Duodenal mucosa (tissue), 2 donors: ENCODE data around the gene IBA57.
A peak's percentile ranks its signal among the peaks of the same experiment; 100 is the strongest.

ENCODE experiments used
- H3K27ac ChIP-seq: one replicate; pipeline ENCODE4 v1.7.0; 2013; ENCODE audit warnings: low read depth, low read length
- H3K27me3 ChIP-seq, 2 donors: one replicate each; pipeline ENCODE4 v1.7.0; 2013; ENCODE audit warnings: low read length in 2 of 2, control low read depth in 1 of 2; ENCODE audit not compliant: insufficient read depth in 2 of 2, control insufficient read depth in 1 of 2
- H3K36me3 ChIP-seq, 2 donors: one replicate each; pipeline ENCODE4 v1.7.0; 2013; ENCODE audit warnings: low read length in 2 of 2, control low read depth in 1 of 2; ENCODE audit not compliant: insufficient read depth in 2 of 2, control insufficient read depth in 1 of 2
- H3K4me1 ChIP-seq, 2 donors: one replicate each; pipeline ENCODE4 v1.7.0; 2013; ENCODE audit warnings: low read length in 2 of 2, control low read depth in 1 of 2; ENCODE audit not compliant: insufficient read depth in 2 of 2, control insufficient read depth in 1 of 2
- H3K4me3 ChIP-seq, 2 donors: one replicate each; pipeline ENCODE4 v1.7.0; 2013; ENCODE audit warnings: low read length in 2 of 2, low read depth in 1 of 2
- H3K9ac ChIP-seq, 2 donors: one replicate each; pipeline ENCODE4 v1.7.0; 2013; ENCODE audit warnings: low read length in 2 of 2, low read depth in 1 of 2
- H3K9me3 ChIP-seq, 2 donors: one replicate each; pipeline ENCODE4 v1.7.0; 2013; ENCODE audit warnings: low read length in 2 of 2, control low read depth in 1 of 2; ENCODE audit not compliant: control insufficient read depth in 1 of 2

The IBA57 gene

GRCh38 chr1:228136901-228137300 lies 28.7 kb upstream of the IBA57 start:
- Histone ChIP-seq H3K9me3 (no peaks in the 10 kb centered on the region), H3K4me1 (peaks cover 6 to 10% of the 10 kb centered on the region in 2 donors), H3K9ac (no peak overlapping the region), H3K36me3 (no peaks in the 10 kb centered on the region), H3K27me3 (peaks cover 3 to 4% of the 10 kb centered on the region in 2 donors), H3K4me3 (no peak overlapping the region), H3K27ac (no peak overlapping the region)

GRCh38 chr1:228139406-228139930 lies 26.1 kb upstream of the IBA57 start:
- peaks cover 32 to 36% of the 10 kb centered on the region in 2 donors for H3K4me1 ChIP-seq

GRCh38 chr1:228139931-228140723 lies 25.5 kb upstream of the IBA57 start, which contains the start of gene GUK1:
Gene GUK1 (plus strand): TSS chr1:228140279. CDS start chr1:228140303, 24 bp downstream.
- Histone ChIP-seq H3K9ac (peak within 1 kb of the TSS; percentile 94 to 97), H3K36me3 (peaks cover 0 to 4% of the 10 kb centered on the region in 2 donors), H3K27me3 (peaks cover 0 to 4% of the 10 kb centered on the region in 2 donors), H3K4me1 (peaks cover 36 to 37% of the 10 kb centered on the region in 2 donors), H3K27ac (peak within 1 kb of the TSS; percentile 98), H3K9me3 (no peaks in the 10 kb centered on the region), H3K4me3 (peak within 1 kb of the TSS; percentile 79 to 96)

More at GRCh38 chr1:228139406-228139930, 26.1 kb upstream of the IBA57 start:
- Histone ChIP-seq H3K9ac (peak overlapping the region; percentile 59 to 63), H3K4me3 (peak overlapping the region; percentile 79 to 96), H3K9me3 (no peaks in the 10 kb centered on the region), H3K27ac (peak overlapping the region; percentile 98), H3K27me3 (peaks cover 3 to 4% of the 10 kb centered on the region in 2 donors), H3K36me3 (peaks cover 0 to 4% of the 10 kb centered on the region in 2 donors)

- Histone ChIP-seq H3K9ac (peak overlapping the region; percentile 94 to 97), H3K4me3 (peak overlapping the region; percentile 79 to 96), H3K36me3 (peaks cover under 1 to 10% of the 10 kb centered on the region in 2 donors), H3K27ac (peak overlapping the region; percentile 98), H3K4me1 (peaks cover 36 to 37% of the 10 kb centered on the region in 2 donors), H3K27me3 (peaks cover 0 to 4% of the 10 kb centered on the region in 2 donors), H3K9me3 (no peaks in the 10 kb centered on the region)
Measured at GRCh38 chr1:228140724-228141225, 24.8 kb upstream of the IBA57 start.

GRCh38 chr1:228141226-228142044 lies 24.2 kb upstream of the IBA57 start:
- H3K4me1 ChIP-seq: peaks cover 36 to 37% of the 10 kb centered on the region in 2 donors
- no peaks in the 10 kb centered on the region for H3K9me3 ChIP-seq
- H3K27me3 ChIP-seq: no peaks in the 10 kb centered on the region
- H3K4me3 ChIP-seq: peak overlapping the region; percentile 79 to 96
- peak overlapping the region; percentile 94 to 97 for H3K9ac ChIP-seq
- H3K36me3 ChIP-seq: peaks cover 6 to 17% of the 10 kb centered on the region in 2 donors
- peak overlapping the region; percentile 98 for H3K27ac ChIP-seq

GRCh38 chr1:228142155-228142691 lies 23.4 kb upstream of the IBA57 start:
- Histone ChIP-seq H3K9me3 (no peaks in the 10 kb centered on the region), H3K36me3 (peaks cover 8 to 24% of the 10 kb centered on the region in 2 donors), H3K9ac (peak overlapping the region; percentile 94 to 97), H3K27ac (peak overlapping the region; percentile 98), H3K4me3 (peak overlapping the region; percentile 79 to 96), H3K27me3 (no peaks in the 10 kb centered on the region), H3K4me1 (peaks cover 36 to 37% of the 10 kb centered on the region in 2 donors)

GRCh38 chr1:228142701-228143136 lies 22.9 kb upstream of the IBA57 start:
- H3K27ac ChIP-seq: no peak overlapping the region

GRCh38 chr1:228143480-228144192 lies 22.0 kb upstream of the IBA57 start:
- H3K27ac ChIP-seq: no peak overlapping the region
- H3K27me3 ChIP-seq: no peaks in the 10 kb centered on the region
- no peak overlapping the region for H3K9ac ChIP-seq
- peaks cover 8 to 37% of the 10 kb centered on the region in 2 donors for H3K36me3 ChIP-seq
- peaks cover 36 to 37% of the 10 kb centered on the region in 2 donors for H3K4me1 ChIP-seq
- no peak overlapping the region for H3K4me3 ChIP-seq
- H3K9me3 ChIP-seq: no peaks in the 10 kb centered on the region

More at GRCh38 chr1:228142701-228143136, 22.9 kb upstream of the IBA57 start:
- Histone ChIP-seq H3K4me3 (peak overlapping the region in 1 of 2 donors; percentile 79), H3K36me3 (peaks cover 8 to 29% of the 10 kb centered on the region in 2 donors), H3K9me3 (no peaks in the 10 kb centered on the region), H3K27me3 (no peaks in the 10 kb centered on the region), H3K4me1 (peaks cover 36 to 37% of the 10 kb centered on the region in 2 donors), H3K9ac (peak overlapping the region in 1 of 2 donors; percentile 97)
